GM21367 (cell line): ENCODE results near the gene LRRN2.

Source experiments
- ATAC-seq: cut with Tn5 transposase; IDR thresholded peaks from one replicate; pipeline ENCODE4 v1.9.1; 2021; ENCODE audit not compliant: unreplicated experiment

The LRRN2 gene

DNA sequence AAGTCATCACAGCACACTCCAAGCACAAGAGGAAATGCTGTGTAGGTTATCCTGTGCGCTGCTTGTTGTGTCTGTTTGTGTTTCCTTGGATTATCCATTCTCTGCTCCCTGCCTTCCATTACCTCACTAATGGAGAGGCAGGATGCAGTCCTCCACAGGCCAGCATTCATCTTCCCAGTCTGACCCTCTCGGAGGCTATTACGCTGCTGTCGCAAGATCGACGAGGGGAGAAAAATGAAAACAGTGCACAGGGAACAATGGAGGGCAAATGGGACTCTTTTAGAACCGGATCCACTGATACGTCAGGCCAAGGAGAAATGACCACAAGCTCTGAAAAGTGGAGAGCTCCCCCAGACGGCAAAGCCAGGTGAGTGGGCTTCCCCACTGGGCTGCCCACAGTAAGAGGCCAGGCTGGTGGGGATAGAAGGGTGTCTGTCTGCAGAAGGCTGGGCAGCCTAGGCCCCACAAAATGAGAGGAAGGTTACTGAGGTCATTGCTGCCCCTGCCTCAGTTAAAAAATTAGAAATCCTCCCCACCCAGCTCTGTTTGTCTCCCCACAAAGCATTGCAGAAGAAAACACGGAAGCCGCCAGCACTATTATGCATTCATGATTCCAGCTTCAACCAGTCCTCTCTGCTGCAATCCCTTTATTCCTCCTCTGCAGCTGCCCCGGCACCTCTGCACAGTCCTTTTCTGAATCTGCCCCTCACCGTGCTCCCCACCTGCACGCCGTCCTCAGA lies 21.7 kb downstream of the LRRN2 start:
- ATAC-seq: no peak

DNA sequence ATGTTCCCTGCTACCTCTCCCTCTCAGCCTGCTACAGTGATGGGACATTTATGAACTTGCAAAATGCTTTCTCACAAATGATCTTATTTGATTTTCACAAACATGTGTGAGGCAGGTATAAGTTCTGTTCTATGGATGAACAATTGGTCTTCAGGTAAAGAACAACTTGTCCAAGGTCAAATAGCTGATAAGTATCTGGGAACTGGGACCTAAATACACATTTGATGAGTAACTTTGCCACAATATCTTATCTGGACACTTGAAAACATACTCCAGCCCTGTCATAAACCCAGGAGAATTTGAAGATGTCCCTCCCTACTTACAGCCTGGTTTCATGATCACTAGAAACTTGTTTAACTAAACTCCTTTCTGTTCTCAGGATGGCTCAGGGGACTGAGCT lies 23.0 kb downstream of the LRRN2 start:
- no peak for ATAC-seq

DNA sequence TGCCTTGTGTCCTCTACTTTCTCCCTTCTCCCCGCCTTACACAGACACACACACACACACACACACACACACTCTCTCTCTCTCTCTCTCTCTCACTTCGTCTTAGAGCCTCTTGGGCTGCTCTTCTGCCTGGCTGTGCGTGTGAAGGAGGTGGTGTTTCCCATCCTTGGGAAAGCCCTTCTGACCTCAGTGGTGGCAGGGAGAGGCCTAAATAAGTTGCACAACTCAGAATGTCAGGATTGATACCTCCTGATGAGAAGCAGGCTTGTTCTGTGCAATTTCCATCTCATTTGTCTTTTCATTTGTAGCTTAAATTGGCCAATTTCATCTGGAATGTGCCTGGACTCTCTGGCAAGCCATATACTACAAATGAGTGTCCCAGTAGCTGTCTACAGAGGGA lies 25.0 kb downstream of the LRRN2 start:
- no peak for ATAC-seq

DNA sequence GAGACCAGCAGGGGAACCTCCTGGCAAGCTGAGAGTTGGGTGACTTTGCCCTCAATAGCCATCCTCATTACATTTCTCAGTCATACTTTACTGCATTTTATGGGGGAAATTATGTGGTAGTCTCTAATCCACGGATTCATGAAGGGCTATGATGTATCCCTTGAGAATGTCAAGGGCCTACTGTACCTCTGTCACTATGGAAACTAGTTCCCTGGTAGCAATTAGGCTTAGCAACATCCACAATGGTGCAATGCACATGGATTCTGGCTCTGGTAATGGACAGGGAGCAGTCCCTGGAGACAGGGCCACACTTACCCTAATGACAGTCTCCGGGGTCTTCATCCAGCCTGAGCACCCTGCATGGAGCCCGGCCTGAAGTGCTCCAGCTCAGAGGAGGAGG lies 26.5 kb downstream of the LRRN2 start:
- ATAC-seq: no peak

DNA sequence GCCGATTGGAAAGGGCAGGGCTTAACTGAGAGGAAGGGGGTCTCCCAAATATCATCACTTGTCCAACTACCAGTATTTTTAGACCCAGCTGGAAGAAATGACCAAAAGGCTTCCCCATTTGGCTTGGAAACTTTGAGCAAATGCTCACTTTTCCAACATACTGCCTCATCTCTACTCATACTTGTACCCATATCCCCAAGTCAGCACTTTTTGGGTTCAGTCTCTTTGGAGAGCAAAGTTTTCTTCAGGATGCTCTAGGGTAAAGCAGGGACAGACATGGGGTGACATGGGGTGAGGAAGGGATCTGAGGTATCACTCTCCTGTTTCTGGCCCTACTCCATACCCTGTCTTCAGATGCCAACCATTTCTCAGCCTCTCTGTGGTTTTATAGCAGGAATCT lies 27.2 kb downstream of the LRRN2 start:
- no peak for ATAC-seq

DNA sequence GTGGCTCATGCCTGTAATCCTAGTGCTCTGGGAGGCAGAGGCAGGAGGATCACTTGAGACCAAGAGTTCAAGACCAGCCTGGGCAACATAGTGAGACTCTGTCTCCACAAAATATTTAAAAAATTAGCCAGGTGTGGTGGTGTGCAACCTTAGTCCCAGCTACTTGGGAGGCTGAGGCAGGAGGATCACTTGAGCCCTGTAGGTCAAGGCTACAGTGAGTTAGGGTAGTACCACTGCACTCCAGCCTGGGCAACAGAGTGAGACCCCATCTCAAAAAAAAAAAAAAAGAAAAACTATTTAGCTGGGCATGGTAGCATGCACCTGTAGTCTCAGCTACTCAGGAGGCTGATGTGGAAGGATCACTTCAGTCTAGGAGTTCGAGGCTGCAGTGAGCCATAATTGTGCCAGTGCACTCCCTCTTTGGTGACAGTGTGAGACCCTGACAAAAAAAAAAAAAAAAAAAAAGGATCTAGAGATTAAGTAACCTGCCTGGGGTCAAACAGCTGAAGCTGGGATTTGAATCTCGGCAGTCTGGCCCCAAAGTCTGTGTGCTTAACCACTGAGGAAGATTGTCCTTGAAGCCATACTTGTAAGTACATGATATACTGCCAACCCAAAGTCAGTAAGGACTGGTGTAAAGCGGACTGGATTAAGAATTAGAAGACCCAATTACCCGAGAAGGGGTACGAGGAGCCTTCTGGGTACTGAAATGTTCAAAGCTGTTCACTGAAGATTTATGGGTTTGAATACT lies 31.8 kb downstream of the LRRN2 start:
- ATAC-seq: no peak

DNA sequence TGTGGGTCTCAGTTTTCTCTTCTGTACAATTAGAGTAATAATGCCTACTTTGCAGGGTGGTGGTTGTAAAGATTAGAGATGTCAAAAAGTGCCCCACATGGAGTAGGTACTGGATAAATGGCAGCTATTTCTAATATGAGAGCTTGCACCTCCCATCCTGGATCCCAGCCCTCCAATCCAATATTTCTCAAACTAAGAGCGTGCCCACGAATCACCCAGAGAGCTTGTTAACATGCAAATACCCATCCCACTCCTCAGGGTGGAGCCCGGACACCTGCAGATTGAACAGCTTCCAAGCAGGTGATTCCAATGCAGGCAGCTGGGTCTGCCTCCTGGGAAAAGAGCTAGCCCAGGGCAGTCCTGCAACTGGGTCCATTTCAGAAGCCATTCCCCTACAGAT lies 33.0 kb downstream of the LRRN2 start:
- no peak for ATAC-seq

DNA sequence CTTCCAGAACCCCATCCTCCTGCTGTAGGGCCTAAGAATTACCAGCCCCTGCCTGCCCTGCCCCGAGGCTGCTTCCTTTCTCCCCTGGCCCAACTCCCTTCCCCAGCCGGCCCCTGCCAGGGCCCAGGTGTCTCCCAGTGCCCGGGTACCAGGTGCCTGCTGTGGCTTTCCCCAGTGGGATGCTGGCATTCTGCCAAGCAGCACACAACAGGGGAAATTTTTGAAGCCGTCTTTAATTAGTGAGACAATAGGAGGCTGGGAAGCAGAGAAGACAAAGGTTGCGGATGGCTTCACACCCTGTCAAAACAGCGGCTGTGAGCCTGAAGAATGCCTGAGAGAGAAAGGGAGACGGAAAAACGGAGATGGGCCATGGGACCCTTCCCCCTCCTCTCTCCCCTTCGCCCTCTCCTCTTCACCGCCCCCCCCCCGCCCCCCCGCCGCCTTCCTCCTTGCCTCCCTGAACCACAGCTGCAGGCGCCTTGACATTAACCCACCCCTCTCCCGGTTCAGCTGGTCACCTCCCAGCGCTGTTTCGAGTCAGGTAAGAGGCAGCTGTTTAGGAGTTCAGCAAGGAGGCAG lies 33.6 kb downstream of the LRRN2 start:
- no peak for ATAC-seq

DNA sequence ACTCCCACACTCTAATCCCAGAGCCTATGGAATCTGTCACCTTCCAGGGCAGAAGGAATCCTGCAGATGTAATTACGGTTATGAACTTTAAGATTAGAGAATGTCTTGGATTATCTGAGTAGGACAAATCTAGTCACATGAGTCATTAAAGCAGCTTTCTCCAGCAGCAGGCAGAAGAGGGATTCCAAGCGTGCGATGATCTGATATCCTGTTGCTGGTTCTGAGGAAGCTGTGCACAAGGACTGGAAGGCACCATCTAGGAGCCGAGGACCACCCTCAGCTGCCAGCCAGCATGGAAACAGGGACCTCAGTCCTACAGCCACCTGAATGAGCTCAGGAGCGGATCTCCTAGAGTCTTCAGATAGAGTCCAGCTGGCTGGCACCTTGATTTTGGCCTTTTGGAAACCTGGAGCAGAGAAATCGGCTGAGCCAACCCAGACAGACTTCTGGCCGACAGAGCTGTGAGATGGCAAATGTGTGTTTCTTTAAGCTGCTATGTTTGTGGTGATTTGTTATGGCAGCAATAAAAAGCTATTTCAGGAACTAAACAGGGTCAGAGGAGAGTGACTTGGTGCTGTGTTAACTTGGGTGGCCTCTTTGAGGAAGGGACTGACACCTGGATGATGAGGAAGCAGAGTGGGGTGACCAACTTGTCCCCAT lies 34.5 kb downstream of the LRRN2 start:
- ATAC-seq: no peak

DNA sequence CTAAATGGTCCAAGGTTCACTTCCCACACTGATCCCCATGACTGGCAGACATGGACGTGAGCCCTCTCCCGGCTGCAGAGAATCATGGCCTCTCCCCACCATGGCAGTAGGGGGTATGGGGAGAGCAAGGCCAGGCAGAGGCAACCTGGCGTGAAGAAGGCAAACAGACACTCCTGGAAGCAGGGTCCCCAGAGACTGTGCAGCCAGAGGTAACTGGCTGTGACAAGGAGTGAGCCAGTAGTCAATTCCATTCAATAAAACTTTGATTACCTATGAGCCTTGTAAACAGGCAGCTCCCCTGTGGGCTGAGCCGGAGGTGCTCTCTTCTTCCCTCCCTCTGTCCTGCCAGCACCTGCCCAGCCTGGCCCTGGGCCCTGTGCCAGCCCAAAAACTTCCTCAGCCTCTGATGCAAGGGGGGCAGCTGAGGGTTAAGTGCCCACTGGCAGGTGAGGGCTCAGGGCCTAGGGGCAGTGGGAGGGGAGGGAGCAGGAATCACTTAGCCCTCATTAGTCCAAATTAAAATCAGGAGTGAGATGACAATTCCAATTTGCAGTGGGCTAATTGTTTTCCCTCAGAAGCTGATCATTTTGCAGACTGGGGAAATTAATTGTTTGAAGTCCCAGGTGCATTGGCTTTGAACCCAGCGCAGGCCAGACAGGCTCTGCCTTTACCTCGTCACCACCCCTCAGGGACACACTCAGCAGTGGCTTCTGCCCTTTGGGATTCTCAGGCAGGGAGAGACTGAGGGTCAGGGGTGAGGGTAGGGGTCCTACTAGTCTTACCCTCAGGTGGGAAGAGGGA lies 35.6 kb downstream of the LRRN2 start:
- ATAC-seq: no peak

DNA sequence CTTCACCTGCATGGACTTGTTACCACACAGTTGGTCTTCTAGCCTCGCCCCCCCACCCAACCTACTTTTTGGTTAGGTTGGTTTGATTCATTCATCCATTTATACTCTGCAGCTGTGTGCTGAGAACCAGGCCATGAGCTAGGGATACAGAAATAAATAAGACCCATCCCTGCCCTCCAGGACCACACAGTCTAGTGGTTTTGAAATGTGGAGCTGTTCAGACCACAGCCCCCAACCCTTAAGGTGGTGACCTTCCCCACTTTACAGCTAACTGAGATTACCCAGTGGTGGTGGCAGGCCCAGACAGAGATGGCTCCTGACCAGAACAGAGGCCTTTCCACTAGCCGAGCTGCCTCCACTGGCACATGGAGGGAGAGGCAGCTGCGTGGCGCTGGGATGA lies 37.0 kb downstream of the LRRN2 start:
- ATAC-seq: no peak

DNA sequence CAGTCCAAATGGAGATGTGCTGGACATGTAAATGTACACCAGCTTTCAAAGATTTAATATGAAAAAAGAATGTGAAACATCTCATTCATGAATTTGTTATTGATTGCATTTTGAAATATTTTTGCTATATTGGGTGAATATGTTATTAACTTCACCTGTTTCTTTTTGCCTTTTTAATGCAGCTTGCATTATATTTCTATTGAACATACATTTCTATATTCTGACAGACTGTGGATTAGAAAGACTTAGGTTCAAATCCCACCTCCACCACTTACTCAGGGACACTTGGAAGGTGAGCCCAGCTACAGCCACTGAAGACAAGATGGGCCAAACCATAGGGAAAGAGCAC lies 37.8 kb downstream of the LRRN2 start:
- no peak for ATAC-seq

DNA sequence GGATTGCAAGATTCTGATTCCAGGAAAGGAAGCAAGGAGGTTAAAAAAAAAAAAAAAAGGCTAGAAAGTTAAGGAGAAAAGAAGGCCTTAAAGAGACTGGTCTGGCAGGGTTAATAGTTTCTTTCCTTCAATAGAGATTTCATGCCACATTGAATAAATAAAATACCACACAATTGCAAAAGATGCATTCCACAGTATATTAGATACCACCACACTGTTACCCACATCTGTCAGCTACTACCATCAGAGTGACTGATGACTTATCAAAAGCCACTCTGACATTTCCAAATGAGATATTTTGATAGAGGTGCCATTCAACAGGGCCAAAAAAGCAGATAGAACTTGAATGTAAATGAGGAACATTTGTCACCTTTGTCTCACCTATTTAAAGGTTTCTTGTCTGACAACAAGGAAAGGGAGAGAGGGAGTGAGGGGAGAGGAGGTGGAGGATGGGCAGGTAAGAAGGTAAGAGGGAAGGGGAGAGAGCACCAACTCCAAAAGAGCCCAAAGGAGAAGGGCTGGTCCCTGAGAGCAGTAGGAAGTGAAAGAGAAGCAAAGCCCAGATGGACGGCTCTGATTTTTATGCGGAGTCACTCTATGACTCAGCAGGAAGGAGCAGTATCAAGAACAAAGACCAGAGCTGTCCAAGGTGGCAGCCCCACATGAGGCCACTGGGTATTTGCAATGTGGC lies 38.3 kb downstream of the LRRN2 start:
- ATAC-seq: no peak

DNA sequence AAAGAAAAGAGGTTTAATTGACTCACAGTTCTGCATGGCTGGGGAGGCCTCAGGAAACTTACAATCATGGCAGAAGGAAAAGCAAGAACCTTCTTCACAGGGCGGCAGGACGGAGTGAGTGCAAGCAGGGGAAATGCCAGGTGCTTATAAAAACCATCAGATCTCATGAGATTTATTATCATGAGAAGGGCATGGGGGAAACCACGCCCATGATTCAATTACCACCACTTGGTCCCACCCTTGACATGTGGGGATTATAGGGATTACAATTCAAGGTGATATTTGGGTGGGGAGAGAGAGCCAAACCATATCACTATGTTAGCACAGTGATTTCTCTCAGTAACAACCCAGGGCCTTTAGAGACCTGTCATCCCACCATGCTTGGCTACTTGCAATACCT lies 39.9 kb downstream of the LRRN2 start:
- ATAC-seq: no peak

DNA sequence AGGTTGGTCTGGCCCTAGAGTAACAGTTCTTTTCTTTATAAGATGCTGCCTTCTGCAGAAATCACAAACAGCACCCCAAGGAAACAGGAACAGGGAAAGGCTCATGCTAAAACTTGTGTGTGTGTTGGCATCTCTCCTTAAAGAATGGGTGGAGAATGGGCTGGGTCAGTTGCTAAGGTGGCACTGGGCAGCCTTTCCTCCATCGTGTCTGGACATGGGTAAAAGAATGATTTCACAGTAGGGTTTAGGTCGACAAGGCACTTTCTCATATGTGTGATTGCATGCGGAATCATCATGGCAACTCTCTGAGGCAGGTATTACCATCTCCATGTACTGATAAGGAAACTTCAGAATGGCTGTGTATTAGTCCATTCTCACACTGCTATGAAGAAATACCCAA lies 40.3 kb downstream of the LRRN2 start:
- ATAC-seq: no peak

DNA sequence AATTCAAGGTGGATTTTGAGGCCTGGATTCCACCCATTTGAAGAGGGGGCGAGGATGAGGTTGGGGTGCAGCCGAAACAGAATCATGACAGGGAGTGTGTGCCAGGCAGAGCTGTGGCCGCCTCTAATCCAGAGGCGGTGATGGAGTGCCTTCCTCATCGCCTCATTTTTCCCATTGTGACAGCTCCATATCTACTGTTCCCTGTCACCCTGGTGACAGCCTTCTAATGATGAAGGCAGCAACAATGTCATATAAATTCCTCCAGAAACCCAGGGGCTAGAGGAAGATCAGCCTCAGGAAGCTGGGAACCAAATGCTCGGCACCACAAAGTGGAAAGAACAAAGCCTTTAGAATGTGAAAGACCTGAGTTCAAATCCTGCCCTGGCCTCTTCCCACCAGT lies 42.0 kb downstream of the LRRN2 start:
- ATAC-seq: no peak

DNA sequence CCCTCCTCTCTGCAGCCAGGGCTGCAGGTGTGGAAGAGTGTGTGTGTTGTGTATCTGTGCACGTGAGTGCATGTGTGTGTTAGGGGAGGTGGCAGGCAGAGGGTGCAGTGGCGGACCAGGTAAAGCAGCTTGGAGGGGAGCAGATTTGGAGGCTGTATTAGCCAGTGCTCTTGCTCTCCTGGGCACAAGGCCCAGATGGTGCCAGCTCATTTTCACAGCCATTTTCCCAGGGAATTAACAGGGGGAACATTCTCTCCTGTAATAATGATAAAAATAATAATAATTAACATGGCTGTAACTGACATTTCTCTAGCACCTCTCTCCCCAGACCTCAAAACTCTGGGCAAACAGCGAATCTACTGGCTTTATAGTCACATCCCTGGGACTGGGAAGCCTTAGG lies 43.6 kb downstream of the LRRN2 start:
- no peak for ATAC-seq

DNA sequence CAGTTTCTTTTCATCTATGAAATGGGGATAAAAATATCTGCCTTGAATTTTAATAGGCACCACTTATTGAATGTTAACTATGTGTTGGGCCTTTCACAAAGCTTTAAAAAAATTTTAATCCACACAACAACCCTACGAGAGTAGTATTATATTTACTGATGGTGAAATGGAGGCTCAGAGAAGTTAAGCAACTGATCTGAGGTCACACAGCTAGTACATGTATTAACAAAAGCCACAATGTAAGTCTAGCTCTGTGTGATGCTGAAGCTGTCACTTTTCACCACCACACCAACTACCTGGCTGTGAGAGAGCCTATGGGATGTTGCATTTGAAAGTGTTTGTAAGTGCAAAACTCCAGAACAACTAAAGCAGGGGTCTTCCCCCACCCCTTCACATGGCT lies 44.1 kb downstream of the LRRN2 start:
- ATAC-seq: no peak

DNA sequence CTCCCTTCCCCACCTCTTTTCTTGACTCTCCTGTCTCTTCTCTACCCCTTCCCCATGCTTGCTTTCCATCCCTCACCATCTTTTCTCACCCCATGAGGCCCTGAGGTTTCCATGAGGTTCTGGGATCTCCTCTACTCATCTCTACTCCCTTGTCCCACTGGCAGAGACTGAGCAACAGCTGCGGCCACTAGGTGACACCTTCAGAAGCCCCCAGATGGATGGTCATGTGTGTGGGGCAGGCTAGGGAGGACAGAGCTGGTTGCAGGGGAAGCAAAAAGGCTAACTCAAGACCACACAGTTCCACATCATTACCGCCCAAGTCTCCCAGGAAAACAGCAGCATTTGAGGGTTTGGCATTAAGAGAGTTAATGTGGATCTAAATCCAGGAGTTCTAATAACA lies 45.0 kb downstream of the LRRN2 start:
- no peak for ATAC-seq

DNA sequence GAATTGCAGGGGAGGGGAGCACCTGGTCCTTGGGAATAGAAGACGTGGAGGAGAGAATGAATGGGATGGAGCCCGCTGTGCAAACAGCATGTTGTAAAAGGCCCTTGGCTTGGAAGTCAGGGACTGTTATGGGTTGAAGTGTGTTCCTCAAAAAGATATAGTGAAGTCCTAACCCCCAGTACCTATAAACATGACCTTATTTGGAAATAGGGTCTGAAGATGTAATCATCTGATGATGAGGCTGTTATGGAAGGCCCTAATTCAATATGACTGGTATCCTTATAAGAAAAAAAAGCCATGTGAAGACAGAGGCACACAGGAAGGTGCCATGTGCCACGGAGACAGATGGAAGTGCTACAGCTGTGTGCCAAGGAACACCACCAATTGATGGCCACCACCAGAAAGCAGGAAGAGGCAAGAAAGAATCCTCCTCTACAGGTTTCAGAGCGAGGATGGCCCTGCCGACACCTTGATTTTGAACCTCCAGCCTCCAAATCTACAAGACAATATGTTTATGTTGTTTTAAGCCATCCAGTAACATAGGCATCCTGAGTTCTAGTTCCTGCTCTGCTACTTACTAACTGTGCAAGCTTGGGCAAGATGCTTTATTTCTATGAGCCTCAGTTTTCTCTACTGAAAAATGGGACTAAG lies 51.2 kb downstream of the LRRN2 start:
- no peak for ATAC-seq
